Dermis lymphatic vessel endothelial cell (primary cell): ENCODE measurements around the gene RNASE2. TPM values are rescaled to one million over a fixed set of nuclear protein-coding genes. Genes with fewer than 3 reads are reported as not detected.

Experiments used
- total RNA-seq: library from RNA; depleted of rRNA; stranded (reverse); fragments of >200 nt; gene quantifications from 2 replicates; pipeline ENCODE4 v1.2.1, GENCODE V29; 2014

Gene RNASE2
- not detected in 2 replicates for total RNA-seq

DNA sequence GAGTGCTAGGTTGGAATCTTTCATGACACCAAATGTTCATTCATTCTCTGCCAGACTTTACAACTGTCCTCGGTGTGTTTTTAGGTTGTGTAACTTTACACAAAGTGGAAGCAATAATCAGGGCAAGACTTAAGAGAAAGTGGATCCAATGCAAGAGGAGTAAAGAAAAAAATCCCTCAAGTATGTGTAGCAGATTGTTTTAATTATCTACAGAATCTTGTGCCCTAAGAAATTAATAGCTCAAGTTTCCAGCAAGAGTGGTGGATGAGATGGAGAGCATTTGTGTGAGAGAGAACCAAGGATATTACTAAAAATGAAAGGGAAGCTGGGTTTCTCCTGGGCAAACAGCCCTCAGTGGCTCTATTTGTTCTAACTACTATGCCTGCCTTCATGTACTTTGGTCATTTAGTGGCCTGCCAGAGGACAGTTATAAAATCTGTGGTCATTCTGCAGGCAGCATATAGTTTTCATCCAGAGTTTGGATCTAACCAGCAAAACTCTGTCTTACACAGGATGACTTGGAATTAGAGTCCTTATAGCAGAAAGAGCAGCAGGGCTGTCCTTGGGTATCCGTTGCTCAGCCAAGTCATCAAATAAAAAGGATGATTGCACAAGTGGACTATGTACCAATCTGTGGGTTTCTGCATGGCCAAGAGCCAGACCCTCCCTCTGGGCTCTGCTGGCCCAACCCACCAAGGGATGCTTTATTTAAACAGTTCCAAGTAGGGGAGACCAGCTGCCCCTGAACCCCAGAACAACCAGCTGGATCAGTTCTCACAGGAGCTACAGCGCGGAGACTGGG lies at the start of gene RNASE2:
Gene RNASE2, plus strand, starts transcription at position 752 of the 802 bp plus-strand sequence. CDS start 285 bp downstream, outside the sequence.

GRCh38 chr14:20989787-20990600 lies 34.7 kb downstream of the RNASE2 start, which contains the start of gene METTL17:
Gene METTL17, plus strand, starts transcription at chr14:20989980. Its CDS starts 23 bp downstream, at chr14:20990003.

DNA sequence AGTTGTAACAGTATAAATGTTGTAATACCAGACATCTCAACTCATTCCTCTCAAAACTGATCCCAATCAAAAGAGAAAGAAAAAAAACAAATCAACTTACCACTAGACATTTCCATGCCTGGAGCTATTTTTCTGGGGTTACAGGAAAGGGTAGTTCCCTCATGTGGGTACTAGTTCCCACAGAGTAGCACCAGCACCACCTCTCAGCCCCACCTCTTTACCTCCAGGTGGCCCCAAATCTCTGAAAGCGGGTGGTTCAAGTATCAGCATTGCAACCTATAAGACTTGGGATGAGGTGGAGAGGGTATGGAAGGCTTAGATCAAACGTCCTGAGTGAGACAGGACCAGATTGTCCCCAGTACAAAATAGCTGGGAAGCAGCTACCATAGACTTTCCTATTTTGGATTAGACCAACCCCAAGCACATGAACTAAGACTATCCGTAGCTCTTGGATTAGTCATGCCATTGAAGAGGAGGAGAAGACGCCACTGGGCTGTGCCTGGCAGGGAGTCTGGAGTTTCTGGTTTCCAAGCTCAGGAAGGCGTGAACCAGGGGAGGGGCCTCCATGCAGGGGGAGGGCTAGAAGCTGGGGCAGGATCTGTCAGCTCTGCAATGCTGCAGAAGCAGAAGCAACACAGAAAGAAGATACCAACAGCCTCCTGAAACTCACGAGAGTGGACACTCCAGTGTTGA lies 43.5 kb downstream of the RNASE2 start, which contains the start of gene SLC39A2:
Gene SLC39A2, plus strand, starts transcription at position 620 of the 693 bp plus-strand sequence. CDS start 154 bp downstream, outside the sequence.

Other genes starting within 250 kb of the RNASE2 start
- not detected in 2 replicates for gene EDDM3A, start 209.6 kb upstream of the RNASE2 start, total RNA-seq
- not detected in 2 replicates for gene EDDM3B, start 187.1 kb upstream of the RNASE2 start, total RNA-seq
- not detected in 2 replicates for gene RNASE6, start 174.2 kb upstream of the RNASE2 start, total RNA-seq
- 0.43 and 0.98 TPM in 2 replicates for gene RNASE1, start 152.6 kb upstream of the RNASE2 start, total RNA-seq
- not detected in 2 replicates for gene RNASE3, start 64.1 kb upstream of the RNASE2 start, total RNA-seq
- gene METTL17, start 34.5 kb downstream of the RNASE2 start, total RNA-seq, result 16.0 and 22.2 TPM in 2 replicates
- gene SLC39A2, start 43.8 kb downstream of the RNASE2 start, total RNA-seq, result not detected in 2 replicates
- 5.7 and 7.2 TPM in 2 replicates for gene NDRG2, start 69.6 kb downstream of the RNASE2 start, total RNA-seq
- not detected in 2 replicates for gene TPPP2, start 74.7 kb downstream of the RNASE2 start, total RNA-seq
- gene RNASE13, start 79.3 kb downstream of the RNASE2 start, total RNA-seq, result not detected in 2 replicates
- not detected in 2 replicates for gene RNASE7, start 86.9 kb downstream of the RNASE2 start, total RNA-seq
- gene RNASE8, start 102.3 kb downstream of the RNASE2 start, total RNA-seq, result not detected in 2 replicates
- gene ARHGEF40, start 114.8 kb downstream of the RNASE2 start, total RNA-seq, result 7.4 and 11.6 TPM in 2 replicates
- 1.4 and 2.4 TPM in 2 replicates for gene ZNF219, start 143.2 kb downstream of the RNASE2 start, total RNA-seq
- 0.09 and 0.11 TPM in 2 replicates for gene TMEM253, start 145.6 kb downstream of the RNASE2 start, total RNA-seq
- gene OR5AU1, start 200.6 kb downstream of the RNASE2 start, total RNA-seq, result not detected in 2 replicates